NCI-H345 treated with DMSO at 0.1 percent for 48 hours (cell line): ENCODE measurements around the gene GIMD1.

ENCODE experiments used
- DNase-seq: peaks from one replicate; lab custom pipeline; 2025; ENCODE audit not compliant: unreplicated experiment; lab: John Stamatoyannopoulos, UW

Gene GIMD1

DNA sequence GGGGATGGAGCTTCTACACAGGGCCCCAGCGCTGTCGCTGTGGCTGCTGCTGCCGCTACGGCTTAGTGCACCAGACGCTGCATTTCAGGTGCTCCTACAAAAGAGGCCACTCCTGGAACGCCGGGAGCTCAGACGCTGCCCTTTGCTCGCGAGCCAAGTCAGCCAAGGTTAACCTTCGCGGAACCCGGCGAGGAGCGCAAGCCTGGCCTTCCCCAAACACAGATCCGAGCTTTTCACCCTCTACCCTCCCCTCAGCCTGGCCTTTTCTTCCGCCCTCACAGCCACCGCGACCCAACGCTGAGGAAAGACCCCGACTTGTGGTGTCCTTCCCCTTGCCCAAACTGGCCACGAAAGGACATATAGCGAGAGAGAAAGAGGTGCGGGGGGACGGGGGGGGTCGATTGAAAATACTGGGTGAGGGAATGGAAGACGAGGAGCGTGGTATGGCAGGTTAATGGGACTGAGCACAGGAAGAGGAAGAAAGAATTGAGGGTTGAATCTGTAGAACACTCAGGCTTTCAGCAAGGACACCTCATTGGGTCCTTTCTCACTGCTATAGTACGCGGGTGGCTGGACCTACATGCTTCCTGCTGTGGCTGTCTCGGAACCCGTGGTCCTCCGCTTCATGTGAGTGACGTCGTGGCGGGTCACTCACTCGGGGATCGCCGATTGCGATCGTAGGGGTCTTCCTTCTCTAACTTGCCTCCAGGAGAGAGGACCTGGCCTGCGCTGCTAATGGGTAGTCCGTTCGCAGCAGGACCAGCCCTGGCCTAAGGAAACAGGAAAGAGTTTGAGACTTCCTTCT lies 52.4 kb downstream of the GIMD1 start, which contains the start of the genes AIMP1 and TBCK:
Gene AIMP1 (plus strand): TSS at position 583 of the 805 bp plus-strand sequence. CDS start 8,460 bp downstream, outside the sequence.
Gene TBCK (minus strand): TSS at position 242 of the 805 bp plus-strand sequence. CDS start 7,249 bp downstream, outside the sequence.
- peak; percentile 54 for DNase-seq

GRCh38 chr4:106315476-106315967 lies 53.1 kb downstream of the GIMD1 start:
- DNase-seq: peak; percentile 21

DNA sequence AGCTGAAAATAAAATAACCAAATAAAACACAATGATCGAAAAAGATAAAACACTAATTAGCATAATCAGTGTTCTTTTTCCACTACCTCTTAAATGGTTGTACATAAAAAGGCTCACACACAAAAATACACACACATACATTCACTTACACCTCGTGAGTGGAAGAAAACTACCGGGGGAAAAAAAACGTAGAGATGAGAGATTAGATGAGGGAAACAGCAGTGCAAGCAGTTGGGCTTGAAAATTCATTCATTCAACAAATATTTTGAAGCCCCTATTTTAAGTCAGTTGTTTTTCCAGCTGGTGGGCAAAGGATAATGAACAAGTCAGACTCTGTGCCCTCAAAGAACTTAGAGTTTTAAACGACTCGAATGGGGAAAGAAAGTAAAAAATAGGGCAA lies 53.6 kb downstream of the GIMD1 start:
- DNase-seq: no peak

- DNase-seq: no peak
These were observed 55.5 kb downstream of the GIMD1 start for GRCh38 chr4:106312997-106313522.

- DNase-seq: no peak
These were observed 56.2 kb downstream of the GIMD1 start for GRCh38 chr4:106312377-106312776.
